ENCODE results near the gene CCDC88C.
"Not testable (repeated sequence)": the region's sequence is repeated elsewhere in the genome, so short reads cannot be mapped to it uniquely, and the experiment has no call there.

CCDC88C gene

DNA sequence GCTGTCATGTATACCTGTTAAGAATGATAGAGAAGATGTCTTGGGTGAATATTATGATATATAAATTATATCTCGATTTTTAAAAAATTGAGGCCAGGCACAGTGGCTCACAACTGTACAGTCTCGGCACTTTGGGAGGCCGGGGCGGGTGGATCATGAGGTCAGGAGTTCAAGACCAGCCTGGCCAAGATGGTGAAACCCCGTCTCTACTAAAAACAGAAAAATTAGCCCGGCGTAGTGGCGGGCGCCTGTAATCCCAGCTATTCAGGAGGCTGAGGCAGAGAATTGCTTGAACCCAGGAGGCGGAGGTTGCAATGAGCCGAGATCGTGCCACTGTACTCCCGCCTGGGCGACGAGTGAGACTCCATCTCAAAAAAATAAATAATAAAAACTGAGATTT, 151.3 kb downstream of the CCDC88C start:
- not testable (repeated sequence) for DNase-seq (ENCODE audit: low read depth)

GRCh38 chr14:91265404-91265803, 152.2 kb downstream of the CCDC88C start:
- no peak for DNase-seq (ENCODE audit: low read depth)

DNA sequence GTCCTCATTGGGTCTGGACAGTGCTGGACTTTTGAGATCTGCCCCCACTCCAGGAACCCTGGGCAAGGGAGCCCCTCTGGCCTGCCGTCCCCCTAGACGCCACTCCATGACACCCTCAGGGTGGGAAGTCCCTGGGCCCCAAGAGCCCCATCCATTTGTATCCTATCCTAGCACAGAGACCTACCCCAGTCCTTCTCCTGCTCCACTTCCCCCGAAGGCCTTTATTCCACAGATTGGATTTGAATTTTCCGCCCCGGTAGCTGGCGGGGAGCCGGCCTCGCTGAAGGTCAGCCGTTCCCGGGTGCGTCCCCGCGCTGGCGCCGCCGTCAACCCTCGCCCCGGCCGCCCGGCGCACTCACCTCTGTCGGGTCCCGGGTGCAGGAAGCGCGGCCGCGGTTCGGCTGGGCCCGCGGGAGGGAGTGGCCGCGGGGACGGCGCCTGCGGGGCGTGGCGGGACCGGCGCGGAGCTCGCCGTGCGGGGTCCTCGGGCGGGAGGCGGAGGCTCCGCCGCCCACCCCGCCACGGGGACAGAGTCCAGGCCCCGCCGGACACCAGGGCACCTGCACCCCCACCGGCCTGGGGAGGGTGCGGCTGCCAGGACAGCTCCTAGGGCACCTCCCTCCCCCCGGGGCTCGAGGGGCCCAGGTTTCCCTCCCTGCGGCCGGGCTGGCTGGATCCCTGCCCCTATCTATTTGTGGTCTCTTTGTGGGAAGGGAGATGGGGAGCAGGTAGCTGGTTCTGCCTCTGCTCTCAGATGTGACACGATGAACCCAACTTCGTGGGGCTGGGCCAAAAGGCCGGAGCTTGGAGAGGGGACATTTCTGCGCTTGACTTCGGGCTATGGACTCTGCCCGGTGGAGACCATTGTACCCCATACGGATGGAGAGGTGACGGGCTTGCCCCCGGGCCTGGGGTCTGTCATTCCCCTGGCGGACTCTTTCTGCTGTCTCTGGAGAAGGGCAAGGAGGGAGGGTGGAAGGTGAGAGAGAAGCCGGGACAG, 153.2 kb downstream of the CCDC88C start:
- DNase-seq (ENCODE audit: low read depth) = no peak

- no peak for DNase-seq (ENCODE audit: low read depth)
Observed at GRCh38 chr14:91263329-91263728, 154.3 kb downstream of the CCDC88C start.

DNA sequence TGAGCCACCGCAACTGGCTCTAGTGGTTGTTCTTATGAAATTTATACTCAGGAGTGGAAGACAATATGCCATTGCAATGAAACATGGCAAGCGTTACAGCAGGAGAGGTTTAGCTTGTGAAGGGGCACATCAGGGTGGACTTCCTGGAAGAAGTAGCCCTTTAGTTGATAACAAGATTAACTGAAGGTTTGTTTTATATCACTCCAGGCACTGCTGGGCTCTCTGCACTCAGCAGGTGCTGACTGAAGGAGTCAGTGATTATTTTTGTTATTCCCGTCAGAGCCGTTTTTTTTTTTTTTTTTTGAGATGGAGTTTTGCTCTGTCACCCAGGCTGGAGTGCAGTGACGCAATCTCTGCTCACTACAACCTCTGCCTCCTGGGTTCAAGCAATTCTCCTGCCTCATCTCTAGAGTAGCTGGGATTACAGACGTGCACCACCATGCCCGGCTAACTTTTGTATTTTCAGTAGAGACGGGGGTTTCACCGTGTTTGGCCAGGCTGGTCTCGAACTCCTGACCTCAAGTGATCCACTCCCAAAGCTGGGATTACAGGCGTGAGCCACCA, 155.6 kb downstream of the CCDC88C start:
- DNase-seq (ENCODE audit: low read depth) = no peak

- no peak for DNase-seq (ENCODE audit: low read depth)
Observed at GRCh38 chr14:91261115-91261514, 156.5 kb downstream of the CCDC88C start.

DNA sequence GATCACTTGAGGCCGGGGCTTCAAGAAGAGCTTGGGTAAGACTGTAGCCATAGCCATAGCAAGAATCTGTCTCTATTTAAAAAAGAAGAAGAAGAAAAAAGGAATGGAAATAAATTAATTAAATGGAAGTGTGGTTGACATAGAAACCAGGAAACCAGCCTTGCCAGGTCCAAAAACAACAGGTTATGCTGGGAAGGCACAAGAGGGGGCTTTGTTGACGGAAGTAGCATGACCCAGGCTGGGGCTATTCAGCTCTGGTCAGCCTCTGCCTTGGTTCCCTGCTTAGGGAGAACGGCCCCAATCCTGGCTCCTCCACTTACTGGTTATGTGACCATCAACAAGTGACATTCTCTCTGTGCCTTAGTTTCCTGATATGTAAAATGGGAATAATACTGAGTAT, 158.7 kb downstream of the CCDC88C start:
- DNase-seq (ENCODE audit: low read depth) = no peak

DNA sequence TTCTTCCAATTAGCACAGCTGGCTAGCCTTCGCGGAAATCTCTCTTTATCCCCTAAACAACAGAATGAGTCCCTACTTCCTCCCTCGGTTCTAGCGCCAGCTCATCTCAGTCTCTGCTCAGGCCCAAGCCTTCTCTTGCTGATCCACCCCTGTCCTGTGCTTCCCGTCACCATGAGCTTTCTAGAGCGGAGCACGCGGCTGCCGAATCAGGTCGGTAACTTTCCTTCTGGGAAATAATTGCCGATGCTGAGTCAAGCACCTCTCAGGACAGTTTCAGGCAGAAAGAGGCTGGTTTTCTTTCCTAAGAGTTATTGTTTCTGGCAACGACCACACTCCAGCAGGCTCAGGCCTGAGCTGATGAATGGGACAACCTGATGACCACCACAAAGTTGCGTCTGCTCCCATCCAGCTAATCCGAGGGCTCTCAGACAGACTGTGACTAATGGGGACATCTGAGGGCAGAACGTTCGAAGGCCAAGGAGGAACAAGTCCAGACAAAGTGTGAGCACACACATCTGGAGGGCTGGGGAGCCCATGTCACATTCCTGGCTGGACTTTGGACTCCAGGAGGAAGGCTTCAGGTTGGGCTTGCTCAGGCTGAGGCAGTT, 159.5 kb downstream of the CCDC88C start:
- DNase-seq (ENCODE audit: low read depth) = no peak

DNA sequence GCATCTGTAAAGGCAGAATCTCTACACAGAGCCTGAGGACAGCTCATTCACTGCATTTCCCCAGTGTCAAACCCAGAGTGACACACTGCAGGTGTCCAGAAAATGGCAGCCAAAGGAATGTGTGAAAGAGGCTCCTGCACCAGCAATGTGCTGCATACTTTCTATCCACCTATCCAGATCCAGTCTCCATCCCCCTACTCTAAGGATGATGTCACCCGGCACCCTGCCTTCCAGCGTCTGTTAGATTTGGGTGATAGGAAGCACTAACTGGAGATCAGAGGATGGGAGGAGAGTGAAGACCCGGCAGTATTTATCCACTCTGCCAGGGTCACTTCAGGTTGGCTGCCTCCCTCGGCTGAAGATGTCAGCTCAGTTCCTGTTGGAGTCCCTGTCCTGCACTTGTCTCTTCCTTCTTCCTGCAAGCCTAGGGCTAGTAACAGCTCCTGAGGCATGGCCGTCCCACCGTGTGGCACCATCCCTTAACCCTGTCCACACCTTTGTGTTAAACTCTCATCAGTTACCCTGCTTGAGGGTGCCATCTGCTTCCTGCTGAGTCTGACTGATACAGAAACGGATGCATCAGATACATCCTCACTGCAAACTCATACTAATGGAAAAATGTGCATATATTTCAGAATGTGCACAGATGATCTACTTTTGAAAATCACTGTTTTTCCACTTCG, 160.2 kb downstream of the CCDC88C start:
- no peak for DNase-seq (ENCODE audit: low read depth)

GRCh38 chr14:91256661-91257060, 161.0 kb downstream of the CCDC88C start:
- DNase-seq (ENCODE audit: low read depth) = no peak

DNA sequence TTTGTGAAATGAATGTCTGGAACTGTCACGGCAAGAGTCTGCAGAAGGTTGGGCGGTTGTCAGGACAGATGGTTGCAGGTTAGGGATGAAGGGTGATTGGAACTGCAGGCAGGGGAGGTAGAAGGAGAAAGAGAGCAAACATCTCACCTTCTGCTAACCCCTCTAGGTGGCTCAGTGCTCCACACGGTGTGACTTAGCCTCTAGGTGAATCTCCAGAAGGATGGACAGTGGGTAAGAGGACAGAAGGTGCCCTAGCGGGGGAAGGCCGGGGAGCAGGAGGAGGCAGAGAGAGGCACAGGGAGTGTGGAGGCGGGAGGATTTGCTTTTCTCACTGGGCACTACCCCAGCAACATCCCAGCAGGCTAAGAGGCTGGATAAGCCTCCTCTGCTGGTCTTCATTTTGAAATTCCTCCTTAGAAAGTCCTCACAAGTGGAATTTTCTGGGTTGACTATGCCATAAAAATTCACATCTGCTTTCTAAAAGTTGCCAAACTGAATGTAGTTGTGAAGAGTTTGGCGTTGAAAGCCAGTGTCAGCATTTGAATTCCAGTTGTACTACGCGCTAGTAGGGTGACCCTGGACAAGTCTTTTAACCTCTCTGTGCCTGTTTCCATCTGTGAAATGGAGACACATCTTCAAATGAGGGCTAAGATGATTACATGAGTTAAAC, 162.5 kb downstream of the CCDC88C start:
- no peak for DNase-seq (ENCODE audit: low read depth)

DNA sequence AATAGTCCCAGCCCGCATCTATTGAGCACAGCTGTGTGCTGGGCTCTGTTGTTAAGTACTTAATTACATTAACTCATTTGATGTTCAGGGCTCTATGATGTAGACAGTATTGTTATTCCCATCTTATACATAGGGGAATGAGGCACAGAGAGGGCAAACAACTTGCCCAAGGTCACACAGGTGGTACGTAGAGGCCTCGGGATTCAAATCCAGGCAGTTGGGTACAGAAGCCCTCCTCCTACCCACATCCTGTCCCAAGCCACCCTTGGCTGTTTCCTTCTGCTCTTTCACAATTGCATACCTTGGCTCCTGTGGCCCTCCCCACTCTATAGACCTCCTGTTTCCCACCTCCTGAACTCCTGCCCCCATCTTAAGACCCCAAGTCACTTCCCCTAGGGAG, 163.2 kb downstream of the CCDC88C start:
- DNase-seq (ENCODE audit: low read depth) = no peak

DNA sequence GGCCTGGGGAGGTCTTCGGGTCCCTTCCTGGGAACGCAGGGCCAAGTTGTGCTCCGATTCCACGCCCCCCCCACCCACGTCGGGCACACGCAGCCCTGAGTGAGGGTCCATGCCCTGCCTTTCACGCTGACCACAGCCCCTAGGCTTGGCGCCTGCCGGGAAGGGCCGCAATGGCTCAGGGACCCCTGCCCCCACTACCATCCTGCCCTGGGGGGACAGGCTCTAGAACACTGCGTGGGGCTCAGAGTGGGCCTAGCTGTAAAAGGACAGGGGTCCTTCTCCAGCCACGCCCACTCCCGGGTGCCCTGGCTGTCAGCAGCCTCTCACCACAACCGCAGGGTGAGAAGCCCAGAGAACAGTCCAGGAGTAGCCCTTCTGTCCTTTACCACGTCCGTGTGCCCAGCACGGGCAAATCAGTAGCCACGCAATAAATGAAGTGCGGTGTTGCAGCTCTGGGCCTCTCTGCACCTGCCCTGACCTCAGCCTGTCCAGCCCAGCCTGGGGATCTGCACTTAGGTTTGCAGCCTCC, 163.8 kb downstream of the CCDC88C start:
- DNase-seq (ENCODE audit: low read depth) = no peak

GRCh38 chr14:91252871-91253794, 164.5 kb downstream of the CCDC88C start:
- peak; percentile 51 for DNase-seq (ENCODE audit: low read depth)

- no peak for DNase-seq (ENCODE audit: low read depth)
Observed at GRCh38 chr14:91250912-91251311, 166.7 kb downstream of the CCDC88C start.

GRCh38 chr14:91249841-91250616, 167.6 kb downstream of the CCDC88C start:
- DNase-seq (ENCODE audit: low read depth) = no peak

DNA sequence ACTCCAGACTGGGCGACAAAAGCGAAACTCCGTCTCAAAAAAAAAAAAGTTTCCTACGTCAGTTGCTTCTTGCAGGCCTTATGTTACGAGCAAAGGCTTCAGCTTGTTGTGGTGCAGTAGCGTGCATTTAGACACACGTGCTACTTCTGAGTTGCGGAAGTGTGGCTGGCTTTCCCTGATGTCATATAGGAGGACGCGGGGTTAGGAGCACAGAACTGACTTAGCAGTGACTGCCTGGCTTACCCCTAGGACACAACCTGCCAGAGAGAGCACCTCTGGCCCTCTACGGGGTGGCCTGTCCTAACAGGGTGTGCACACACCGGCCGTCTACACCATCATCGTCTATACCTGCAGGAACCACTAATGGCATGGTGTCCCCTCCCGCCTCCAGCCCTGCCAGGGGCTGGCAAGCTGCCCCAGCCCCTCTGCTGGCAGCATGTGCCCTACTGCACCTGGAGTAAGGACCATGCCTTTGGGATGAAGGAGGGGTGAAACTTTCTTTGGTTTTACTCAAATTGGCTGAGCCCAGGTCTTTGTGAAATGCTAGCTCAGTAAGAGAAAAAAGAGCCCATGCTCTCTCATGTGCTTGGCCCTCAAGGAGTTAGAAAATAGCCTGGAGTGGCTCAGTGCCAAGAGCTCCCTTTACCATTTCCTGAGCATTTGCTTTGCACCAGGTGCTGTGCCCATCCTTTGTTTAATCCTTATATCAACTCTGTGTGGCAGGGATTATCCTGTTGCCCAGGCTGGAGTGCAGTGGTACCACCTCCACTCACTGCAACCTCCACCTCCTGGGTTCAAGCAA, 171.4 kb downstream of the CCDC88C start:
- peak; percentile 63 for DNase-seq (ENCODE audit: low read depth)

DNA sequence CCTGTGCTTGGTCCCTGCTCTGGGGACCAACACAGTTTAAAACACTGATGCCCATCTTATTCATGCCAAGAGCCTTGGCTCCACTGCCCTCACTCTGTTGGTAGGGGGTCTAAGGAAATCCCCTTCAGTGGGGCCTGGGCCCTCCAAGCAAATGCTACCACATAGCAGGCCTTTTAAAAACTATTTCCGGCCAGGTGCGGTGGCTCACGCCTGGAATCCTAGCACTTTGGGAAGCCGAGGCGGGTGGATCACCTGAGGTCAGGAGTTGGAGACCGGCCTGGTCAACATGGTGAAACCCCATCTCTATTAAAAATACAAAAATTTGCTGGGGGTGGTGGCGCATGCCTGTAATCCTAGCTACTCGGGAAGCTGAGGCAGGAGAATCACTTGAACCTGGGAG, 172.0 kb downstream of the CCDC88C start:
- not testable (repeated sequence) for DNase-seq (ENCODE audit: low read depth)

- peak; percentile 50 for DNase-seq (ENCODE audit: low read depth)
Observed at GRCh38 chr14:91245029-91245428, 172.6 kb downstream of the CCDC88C start.
